IMR-90 (cell line): ENCODE results near the gene CYP17A1. TPM values are rescaled to one million over a fixed set of nuclear protein-coding genes. Genes with fewer than 3 reads are reported as not detected.

ENCODE experiments used
- ATAC-seq: fragments of 200-7000 bp; cut with Tn5 transposase; 2 replicates; pipeline ENCODE4 v1.9.1; 2020; ENCODE audit warnings: low read depth, mild to moderate bottlenecking, moderate library complexity
- BruUV-seq: library from RNA; stranded (reverse); fragments of 400-500 nt; replicated peaks from 2 replicates; lab custom pipeline; 2021; lab: Mats Ljungman, UMichigan
- CTCF ChIA-PET: fragments of 300-600 bp; formaldehyde crosslinking; extraction: SDS; loops from one replicate; lab custom pipeline; 2021; ENCODE audit warnings: antibody characterized with exemption; lab: Yijun Ruan, JAX
- POLR2A ChIA-PET: fragments of 300-600 bp; sonication (Branson Sonifier 250); formaldehyde crosslinking; loops from one replicate; lab custom pipeline; 2022; ENCODE audit warnings: antibody characterized with exemption; ENCODE audit not compliant: unreplicated experiment; lab: Charles Lee
- DNase-seq: peaks from one replicate; pipeline ENCODE4 v3.0.0; 2013
- H2AFZ ChIP-seq: replicated peaks from 2 replicates; pipeline ENCODE3; 2013; ENCODE audit warnings: low read length, mild to moderate bottlenecking; ENCODE audit not compliant: poor library complexity
- H2AK5ac ChIP-seq: 2 replicates; pipeline ENCODE4 v1.6.1; 2013; ENCODE audit warnings: low read depth, low read length, inconsistent platforms
- H2AK9ac ChIP-seq: replicated peaks from 2 replicates; pipeline ENCODE3; 2013; ENCODE audit warnings: mild to moderate bottlenecking, low read depth, low read length, moderate library complexity; ENCODE audit not compliant: poor library complexity
- H2BK120ac ChIP-seq: 2 replicates; pipeline ENCODE4 v1.6.1; 2013; ENCODE audit warnings: low read depth, low read length, inconsistent platforms
- H2BK15ac ChIP-seq: 3 replicates; pipeline ENCODE4 v1.6.1; 2013; ENCODE audit warnings: low read depth, low read length, inconsistent platforms
- H2BK20ac ChIP-seq: 2 replicates; pipeline ENCODE4 v1.6.1; 2013; ENCODE audit warnings: low read depth, mild to moderate bottlenecking, inconsistent platforms, low read length, moderate library complexity
- H2BK5ac ChIP-seq: 2 replicates; pipeline ENCODE4 v1.6.1; 2013; ENCODE audit warnings: mild to moderate bottlenecking, low read depth, low read length, inconsistent platforms; ENCODE audit not compliant: poor library complexity, severe bottlenecking
- H3K14ac ChIP-seq: replicated peaks from 2 replicates; pipeline ENCODE4 v1.6.1; 2013; ENCODE audit warnings: low read depth, low read length, inconsistent platforms
- H3K18ac ChIP-seq: 2 replicates; pipeline ENCODE4 v1.6.1; 2013; ENCODE audit warnings: low read depth, low read length, control low read depth
- H3K23ac ChIP-seq: 2 replicates; pipeline ENCODE4 v1.6.1; 2013; ENCODE audit warnings: low read depth, low read length, inconsistent platforms
- H3K27ac ChIP-seq: 2 replicates; pipeline ENCODE4 v1.5.1; 2013; ENCODE audit warnings: mild to moderate bottlenecking, control low read depth, low read length; ENCODE audit not compliant: insufficient read depth
- H3K27me3 ChIP-seq: 2 replicates; pipeline ENCODE4 v1.6.1; 2013; ENCODE audit warnings: low read length; ENCODE audit not compliant: control insufficient read depth, insufficient read depth
- H3K36me3 ChIP-seq: 2 replicates; pipeline ENCODE4 v1.6.1; 2013; ENCODE audit warnings: low read length, mixed read lengths; ENCODE audit not compliant: control insufficient read depth, insufficient read depth
- H3K4ac ChIP-seq: 2 replicates; pipeline ENCODE4 v1.6.1; 2013; ENCODE audit warnings: low read depth, low read length, inconsistent platforms
- H3K4me1 ChIP-seq: 2 replicates; pipeline ENCODE4 v1.6.1; 2013; ENCODE audit warnings: low read length, mixed read lengths; ENCODE audit not compliant: control insufficient read depth, insufficient read depth
- H3K4me2 ChIP-seq: 2 replicates; pipeline ENCODE4 v1.6.1; 2013; ENCODE audit warnings: low read depth, mild to moderate bottlenecking, control low read depth, low read length, moderate library complexity
- H3K4me3 ChIP-seq: 2 replicates; pipeline ENCODE4 v1.5.1; 2013; ENCODE audit warnings: low read depth, mild to moderate bottlenecking, control low read depth, low read length, moderate library complexity; ENCODE audit not compliant: insufficient read depth
- H3K56ac ChIP-seq: 2 replicates; pipeline ENCODE4 v1.6.1; 2013; ENCODE audit warnings: low read length, inconsistent platforms; ENCODE audit not compliant: insufficient read depth; ENCODE audit errors: extremely low read depth
- H3K79me1 ChIP-seq, 2 experiments: 2 replicates each; pipeline ENCODE4 v1.6.1; 2013; ENCODE audit warnings: low read length in 2 of 2, inconsistent platforms in 1 of 2, low read depth in 1 of 2
- H3K9ac ChIP-seq: 2 replicates; pipeline ENCODE4 v1.6.1; 2013; ENCODE audit warnings: low read depth, low read length, control low read depth
- H3K9me1 ChIP-seq: 2 replicates; pipeline ENCODE4 v1.6.1; 2013; ENCODE audit warnings: low read length, inconsistent platforms; ENCODE audit not compliant: insufficient read depth
- H3K9me3 ChIP-seq: 2 replicates; pipeline ENCODE4 v1.6.1; 2013; ENCODE audit warnings: low read length; ENCODE audit not compliant: control insufficient read depth, insufficient read depth
- H4K20me1 ChIP-seq: 2 replicates; pipeline ENCODE4 v1.6.1; 2013; ENCODE audit warnings: low read length, inconsistent platforms; ENCODE audit not compliant: insufficient read depth
- H4K5ac ChIP-seq: 2 replicates; pipeline ENCODE4 v1.6.1; 2013; ENCODE audit warnings: mild to moderate bottlenecking, low read depth, low read length, control low read depth
- H4K8ac ChIP-seq, 2 experiments: 2 replicates each; pipeline ENCODE4 v1.6.1; 2013; ENCODE audit warnings: low read depth in 2 of 2, low read length in 2 of 2, control low read depth in 1 of 2, inconsistent platforms in 1 of 2
- H4K91ac ChIP-seq: 2 replicates; pipeline ENCODE4 v1.6.1; 2013; ENCODE audit warnings: low read depth, low read length, inconsistent platforms; ENCODE audit not compliant: insufficient read depth
- BHLHE40 ChIP-seq: fragments of 150-350 bp; IDR thresholded peaks from 2 replicates; pipeline ENCODE4 v1.6.1; 2016; ENCODE audit warnings: mild to moderate bottlenecking, low read depth, low read length
- CEBPB ChIP-seq: IDR thresholded peaks from 2 replicates; pipeline ENCODE4 v1.6.1; 2012; ENCODE audit warnings: low read depth, low read length, improper control_type of control experiment
- CHD1 ChIP-seq: IDR thresholded peaks from 2 replicates; pipeline ENCODE4 v1.6.1; 2012; ENCODE audit warnings: low read depth, low read length, improper control_type of control experiment
- FOS ChIP-seq: fragments of 150-350 bp; IDR thresholded peaks from 2 replicates; pipeline ENCODE4 v1.6.1; 2016; ENCODE audit warnings: low read depth, low read length
- MAFK ChIP-seq: IDR thresholded peaks from 2 replicates; pipeline ENCODE4 v1.6.1; 2012; ENCODE audit warnings: low read depth, low read length, improper control_type of control experiment
- MAZ ChIP-seq: IDR thresholded peaks from 2 replicates; pipeline ENCODE4 v1.6.1; 2012; ENCODE audit warnings: low read depth, mild to moderate bottlenecking, low read length, improper control_type of control experiment, moderate library complexity, borderline replicate concordance
- MXI1 ChIP-seq: IDR thresholded peaks from 2 replicates; pipeline ENCODE4 v1.6.1; 2012; ENCODE audit warnings: low read depth, mild to moderate bottlenecking, low read length, moderate library complexity, borderline replicate concordance
- NFE2L2 ChIP-seq: fragments of 150-350 bp; IDR thresholded peaks from 2 replicates; pipeline ENCODE4 v1.6.1; 2016; ENCODE audit warnings: low read depth, mild to moderate bottlenecking, low read length
- POLR2A ChIP-seq: IDR thresholded peaks from 2 replicates; pipeline ENCODE4 v1.6.1; 2012; ENCODE audit warnings: mild to moderate bottlenecking, low read depth, low read length
- RAD21 ChIP-seq: IDR thresholded peaks from 2 replicates; pipeline ENCODE4 v1.6.1; 2012; ENCODE audit warnings: low read length, improper control_type of control experiment
- RCOR1 ChIP-seq: IDR thresholded peaks from 2 replicates; pipeline ENCODE4 v1.6.1; 2012; ENCODE audit warnings: mild to moderate bottlenecking, low read length, improper control_type of control experiment; ENCODE audit not compliant: insufficient replicate concordance
- RFX5 ChIP-seq: IDR thresholded peaks from 2 replicates; pipeline ENCODE4 v1.8.0; 2012; ENCODE audit warnings: low read depth, mild to moderate bottlenecking, low read length, moderate library complexity
- SMC3 ChIP-seq: fragments of 150-350 bp; IDR thresholded peaks from 2 replicates; pipeline ENCODE4 v1.6.1; 2016; ENCODE audit warnings: low read depth, mild to moderate bottlenecking, antibody characterized with exemption, low read length, moderate library complexity
- WGBS, 2 experiments: methylation state at CpG; one replicate each; pipeline versions ENCODE4 v1.1.5 to v1.1.7; 2013; ENCODE audit warnings: missing lambda C conversion rate in 2 of 2; ENCODE audit not compliant: insufficient read length in 1 of 2; ENCODE audit errors: extremely low coverage in 2 of 2; 5-methylcytosine and 5-hydroxymethylcytosine counted together
- dilution Hi-C: fragments of 300-500 bp; cut with HindIII; formaldehyde crosslinking; loops from one replicate; pipeline ENCODE4 v1.14.3; 2018; ENCODE audit warnings: low sequenced_read_pairs; ENCODE audit not compliant: unreplicated experiment
- in situ Hi-C: fragments of 300-500 bp; cut with MboI; formaldehyde crosslinking; loops from 3 replicates; pipeline ENCODE4 v1.14.3; 2019; ENCODE audit warnings: low sequenced_read_pairs, inconsistent platforms, mixed read lengths
- intact Hi-C: fragments of 100-400 bp; cut with micrococcal nuclease; formaldehyde crosslinking; loops from 2 replicates; pipeline ENCODE4 v1.10.0; 2022
- polyA plus RNA-seq, 3 experiments: library from polyadenylated mRNA; depleted of rRNA; stranded (reverse); fragments of >200 nt; gene quantifications; 2 replicates each; pipeline ENCODE4 v1.2.3, GENCODE V29; 2012; ENCODE audit warnings: low replicate concordance in 1 of 3
- total RNA-seq: library from RNA; depleted of rRNA; stranded (reverse); fragments of >200 nt; gene quantifications from 2 replicates; pipeline ENCODE4 v1.2.3, GENCODE V29; 2012
- TF ChIP-seq, protein P1 (sequence below): fragments of 150-350 bp; IDR thresholded peaks from 2 replicates; pipeline ENCODE4 v1.6.1; 2017; ENCODE audit warnings: mild to moderate bottlenecking, antibody characterized with exemption, low read length, low read depth
- TF ChIP-seq, protein P2 (sequence below): conservative IDR thresholded peaks from 2 replicates; pipeline ENCODE4 v1.5.1; 2012; ENCODE audit warnings: mild to moderate bottlenecking, low read depth, low read length, improper control_type of control experiment

CYP17A1 gene
- total and polyA plus RNA-seq, 2 of the 4 experiments (the other 2 are of a cell fraction) = not detected

DNA sequence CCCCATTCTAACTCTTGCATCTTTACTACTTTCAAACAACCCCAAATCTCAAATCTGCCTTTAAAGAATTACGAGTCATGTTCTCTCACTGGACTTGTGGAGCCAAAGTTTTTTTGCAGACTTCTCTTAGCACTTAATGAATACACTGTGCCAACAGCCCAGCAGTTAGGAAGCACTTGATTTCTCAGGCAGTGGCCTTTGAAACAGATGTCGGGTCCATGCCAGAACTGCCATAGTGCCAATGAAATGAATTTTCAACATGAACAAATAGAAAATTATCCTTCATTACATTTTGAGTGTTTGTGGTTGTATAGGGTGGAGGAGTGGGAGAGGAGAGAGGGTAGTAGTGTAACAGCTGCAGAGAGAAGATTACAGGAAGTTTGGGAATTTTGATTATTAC is 22.7 kb upstream of the CYP17A1 start:
- Histone ChIP-seq H3K27ac (no peak overlapping the region), H2AK9ac (no peak overlapping the region), H3K9ac (no peak overlapping the region), H3K23ac (no peak overlapping the region), H3K14ac (no peak overlapping the region), H3K18ac (no peak overlapping the region), H3K27me3 (no peaks in the 10 kb centered on the region), H3K9me1 (no peaks in the 10 kb centered on the region; the same call in 1 of the 2 replicates), H3K56ac (no peak overlapping the region), H2BK15ac (no peak overlapping the region), H3K79me1 (peaks cover 11 to 23% of the 10 kb centered on the region in 2 experiments; a peak in 3 of 4 replicates), H3K9me3 (no peaks in the 10 kb centered on the region), H2AK5ac (no peak overlapping the region), H3K4ac (no peak overlapping the region), H4K8ac (no peak overlapping the region), H3K36me3 (peaks cover 5% of the 10 kb centered on the region; the same call in 1 of the 2 replicates), H2BK120ac (no peak overlapping the region), H2BK5ac (no peak overlapping the region), H4K20me1 (no peaks in the 10 kb centered on the region; the same call in none of the 2 replicates), H4K91ac (no peak overlapping the region), H3K4me1 (no peaks in the 10 kb centered on the region), H2AFZ (no peak overlapping the region), H3K4me3 (no peak overlapping the region), H2BK20ac (no peak overlapping the region), H3K4me2 (no peak overlapping the region), H4K5ac (no peak overlapping the region)
- dilution Hi-C loops (no loop called here), in situ Hi-C loops (no loop called here), intact Hi-C loops (no loop called here)
- 80% methylated on average over 1 of the region's 2 CpGs; no CpG with 5 or more reads in 1 of the 2 experiments for WGBS, 2 experiments
- ChIA-PET POLR2A (no interaction called here), CTCF (no interaction called here)
- BruUV-seq = no TSS peak
- DNase-seq (no peak), ATAC-seq (no peak)
- TF ChIP-seq RAD21 = no peak
- TF ChIP-seq MAZ = no peak
- no peak for TF ChIP-seq BHLHE40
- TF ChIP-seq, protein P1, sequence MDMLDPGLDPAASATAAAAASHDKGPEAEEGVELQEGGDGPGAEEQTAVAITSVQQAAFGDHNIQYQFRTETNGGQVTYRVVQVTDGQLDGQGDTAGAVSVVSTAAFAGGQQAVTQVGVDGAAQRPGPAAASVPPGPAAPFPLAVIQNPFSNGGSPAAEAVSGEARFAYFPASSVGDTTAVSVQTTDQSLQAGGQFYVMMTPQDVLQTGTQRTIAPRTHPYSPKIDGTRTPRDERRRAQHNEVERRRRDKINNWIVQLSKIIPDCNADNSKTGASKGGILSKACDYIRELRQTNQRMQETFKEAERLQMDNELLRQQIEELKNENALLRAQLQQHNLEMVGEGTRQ = no peak
- no peak for TF ChIP-seq SMC3
- TF ChIP-seq NFE2L2 = no peak
- TF ChIP-seq RFX5 = no peak
- TF ChIP-seq CEBPB = no peak
- TF ChIP-seq MXI1 = no peak
- TF ChIP-seq FOS = no peak
- no peak for TF ChIP-seq CHD1
- no peak for TF ChIP-seq POLR2A
- TF ChIP-seq, protein P2, sequence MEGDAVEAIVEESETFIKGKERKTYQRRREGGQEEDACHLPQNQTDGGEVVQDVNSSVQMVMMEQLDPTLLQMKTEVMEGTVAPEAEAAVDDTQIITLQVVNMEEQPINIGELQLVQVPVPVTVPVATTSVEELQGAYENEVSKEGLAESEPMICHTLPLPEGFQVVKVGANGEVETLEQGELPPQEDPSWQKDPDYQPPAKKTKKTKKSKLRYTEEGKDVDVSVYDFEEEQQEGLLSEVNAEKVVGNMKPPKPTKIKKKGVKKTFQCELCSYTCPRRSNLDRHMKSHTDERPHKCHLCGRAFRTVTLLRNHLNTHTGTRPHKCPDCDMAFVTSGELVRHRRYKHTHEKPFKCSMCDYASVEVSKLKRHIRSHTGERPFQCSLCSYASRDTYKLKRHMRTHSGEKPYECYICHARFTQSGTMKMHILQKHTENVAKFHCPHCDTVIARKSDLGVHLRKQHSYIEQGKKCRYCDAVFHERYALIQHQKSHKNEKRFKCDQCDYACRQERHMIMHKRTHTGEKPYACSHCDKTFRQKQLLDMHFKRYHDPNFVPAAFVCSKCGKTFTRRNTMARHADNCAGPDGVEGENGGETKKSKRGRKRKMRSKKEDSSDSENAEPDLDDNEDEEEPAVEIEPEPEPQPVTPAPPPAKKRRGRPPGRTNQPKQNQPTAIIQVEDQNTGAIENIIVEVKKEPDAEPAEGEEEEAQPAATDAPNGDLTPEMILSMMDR = no peak
- TF ChIP-seq MAFK = no peak
- TF ChIP-seq RCOR1 = no peak
